ENCODE data around the gene SPPL3.

The SPPL3 gene

DNA sequence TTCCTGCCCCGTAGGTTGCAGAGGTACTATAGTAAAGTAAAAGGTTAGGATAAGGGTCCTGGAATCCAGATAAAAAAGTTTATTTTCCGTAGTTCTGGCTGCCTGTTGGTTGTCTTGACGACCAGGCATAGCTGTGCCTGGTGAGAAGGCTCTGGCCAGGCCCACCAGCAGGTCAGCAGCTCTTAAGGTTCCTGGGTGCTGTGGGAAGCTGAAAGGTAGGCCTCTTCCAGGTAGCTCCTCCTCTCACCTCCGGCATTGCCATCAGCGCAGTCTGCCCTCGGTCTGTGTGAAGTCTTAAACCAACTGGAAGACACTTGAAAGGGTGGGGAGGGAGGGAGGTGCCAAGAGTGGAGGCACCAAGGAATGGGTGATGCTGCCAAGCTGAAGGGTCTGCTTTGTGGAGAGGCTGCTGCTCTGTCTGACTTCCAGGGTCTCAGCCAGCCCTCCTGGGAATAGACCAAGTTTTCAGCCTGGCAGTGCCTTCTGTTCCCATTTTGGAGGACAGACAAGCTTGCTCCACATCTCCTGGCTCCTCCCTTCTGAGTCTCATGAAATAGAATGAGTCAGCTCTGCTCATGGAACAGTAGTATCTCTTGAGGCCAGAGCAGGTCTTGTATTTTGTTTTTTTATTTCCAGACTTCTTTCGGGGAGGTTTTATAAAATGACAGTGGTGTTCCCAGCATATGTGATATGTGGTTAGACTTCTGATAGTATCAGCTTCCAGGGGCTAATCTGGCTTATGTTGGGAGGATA is 183.7 kb downstream of the SPPL3 start:
- TF ChIP-seq POLR2AphosphoS5 (IDR thresholded peaks at IDR 0.05; ENCODE audit: low read depth, low read length) (no peak), POLR2A (IDR thresholded peaks at IDR 0.05; ENCODE audit: low read depth, low read length) (no peak), TAF1 (IDR thresholded peaks at IDR 0.05; ENCODE audit: borderline replicate concordance, low read depth, low read length) (no peak)
- DNase-seq (ENCODE audit: insufficient read length) (no peak), FAIRE-seq (no peak)

GRCh38 chr12:120719496-120720233 is 184.5 kb downstream of the SPPL3 start:
- FAIRE-seq (no peak), DNase-seq (ENCODE audit: insufficient read length) (no peak)
- no peak for TF ChIP-seq POLR2AphosphoS5 (IDR thresholded peaks at IDR 0.05; ENCODE audit: low read depth, low read length)

DNA sequence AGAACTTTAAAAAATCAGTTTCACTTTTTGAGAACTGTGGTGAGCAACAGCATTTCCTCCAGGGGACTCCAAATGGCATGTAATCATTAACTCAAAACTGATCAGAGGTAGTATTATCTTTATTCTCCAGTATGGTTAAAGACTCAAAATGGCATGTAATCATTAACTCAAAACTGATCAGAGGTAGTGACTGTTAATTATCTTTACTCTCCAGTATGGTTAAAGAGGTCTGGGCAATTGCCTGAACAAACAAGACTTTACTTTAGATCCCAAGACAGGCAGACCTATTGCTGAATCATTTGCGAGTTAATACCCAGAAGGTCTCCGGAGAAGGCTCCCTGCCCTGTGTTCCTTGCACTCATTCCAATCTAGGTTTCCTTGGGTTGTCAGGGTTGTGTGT is 185.1 kb downstream of the SPPL3 start:
- no peak for DNase-seq (ENCODE audit: insufficient read length)
- no peak for TF ChIP-seq POLR2AphosphoS5 (IDR thresholded peaks at IDR 0.05; ENCODE audit: low read depth, low read length)
- no peak for TF ChIP-seq POLR2A (IDR thresholded peaks at IDR 0.05; ENCODE audit: low read depth, low read length)
- no peak for TF ChIP-seq TAF1 (IDR thresholded peaks at IDR 0.05; ENCODE audit: borderline replicate concordance, low read depth, low read length)
- no peak for FAIRE-seq

- no peak for FAIRE-seq
- no peak for TF ChIP-seq POLR2AphosphoS5 (IDR thresholded peaks at IDR 0.05; ENCODE audit: low read depth, low read length)
- no peak for TF ChIP-seq TAF1 (IDR thresholded peaks at IDR 0.05; ENCODE audit: borderline replicate concordance, low read depth, low read length)
- TF ChIP-seq POLR2A (IDR thresholded peaks at IDR 0.05; ENCODE audit: low read depth, low read length) = no peak
Measured at GRCh38 chr12:120718055-120718454, 186.1 kb downstream of the SPPL3 start.

DNA sequence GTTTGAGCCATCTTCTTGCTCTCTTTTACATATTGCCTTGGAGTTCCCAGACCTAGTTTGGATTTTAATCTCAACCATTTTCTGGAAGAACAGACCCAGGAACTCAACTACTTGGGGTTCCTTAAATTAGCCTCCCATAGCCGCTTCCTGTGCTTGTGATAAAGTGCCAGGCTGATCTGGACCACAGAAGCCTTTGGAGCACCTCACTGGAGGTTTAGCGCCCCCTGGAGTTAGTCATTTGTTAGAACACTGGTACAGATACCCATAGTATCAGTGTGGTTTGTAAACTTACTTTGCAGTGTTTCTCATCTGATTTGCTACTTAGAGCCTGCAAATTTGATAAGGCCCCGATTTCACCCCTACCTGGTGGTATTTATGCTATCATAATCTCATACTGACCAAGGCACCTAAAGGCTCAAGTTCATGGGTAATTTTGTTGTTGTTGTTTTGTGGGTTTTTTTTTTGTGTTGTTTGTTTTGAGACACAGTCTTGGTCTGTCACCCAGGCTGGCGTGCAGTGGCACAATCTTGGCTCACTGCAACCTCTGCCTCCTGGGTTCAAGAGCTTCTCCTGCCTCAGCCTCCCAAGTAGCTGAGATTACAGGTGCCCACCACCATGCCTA is 190.2 kb downstream of the SPPL3 start:
- TF ChIP-seq TAF1 (IDR thresholded peaks at IDR 0.05; ENCODE audit: borderline replicate concordance, low read depth, low read length) (no peak), POLR2AphosphoS5 (IDR thresholded peaks at IDR 0.05; ENCODE audit: low read depth, low read length) (no peak), POLR2A (IDR thresholded peaks at IDR 0.05; ENCODE audit: low read depth, low read length) (no peak)
- DNase-seq (ENCODE audit: insufficient read length) (peak; percentile 51), FAIRE-seq (peak; percentile 87)

More at GRCh38 chr12:120718055-120718454, 186.1 kb downstream of the SPPL3 start:
- DNase-seq (ENCODE audit: insufficient read length) = no peak

DNA sequence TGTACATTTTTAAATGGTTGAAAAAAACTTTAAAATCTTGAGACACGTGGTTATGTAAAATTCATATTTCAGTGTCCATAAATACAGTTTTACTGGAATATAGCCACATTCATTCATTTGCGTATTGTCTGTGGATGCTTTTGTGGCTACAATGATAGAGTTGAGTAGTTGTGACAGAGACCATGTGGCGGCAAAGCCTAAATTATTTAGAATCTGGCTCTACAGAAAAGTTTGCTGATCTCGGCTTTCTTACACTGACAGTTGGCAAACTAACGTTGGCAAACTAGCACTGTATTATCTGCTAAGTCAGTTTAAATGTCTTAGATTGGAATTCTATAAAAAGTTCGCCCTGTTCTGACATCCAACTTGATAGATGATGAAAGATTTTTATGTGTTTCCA is 191.5 kb downstream of the SPPL3 start:
- FAIRE-seq = no peak
- DNase-seq (ENCODE audit: insufficient read length) = no peak
- TF ChIP-seq POLR2AphosphoS5 (IDR thresholded peaks at IDR 0.05; ENCODE audit: low read depth, low read length) (no peak), TAF1 (IDR thresholded peaks at IDR 0.05; ENCODE audit: borderline replicate concordance, low read depth, low read length) (no peak), POLR2A (IDR thresholded peaks at IDR 0.05; ENCODE audit: low read depth, low read length) (no peak)

Data from GM12892 (cell line).